AG08395 (cell line): Measurements from ENCODE around the gene ZBTB7A.

Source experiments
- DNase-seq: peaks from one replicate; pipeline ENCODE4 v3.0.0; 2012; ENCODE audit warnings: mixed read lengths, low spot score

ZBTB7A gene

DNA sequence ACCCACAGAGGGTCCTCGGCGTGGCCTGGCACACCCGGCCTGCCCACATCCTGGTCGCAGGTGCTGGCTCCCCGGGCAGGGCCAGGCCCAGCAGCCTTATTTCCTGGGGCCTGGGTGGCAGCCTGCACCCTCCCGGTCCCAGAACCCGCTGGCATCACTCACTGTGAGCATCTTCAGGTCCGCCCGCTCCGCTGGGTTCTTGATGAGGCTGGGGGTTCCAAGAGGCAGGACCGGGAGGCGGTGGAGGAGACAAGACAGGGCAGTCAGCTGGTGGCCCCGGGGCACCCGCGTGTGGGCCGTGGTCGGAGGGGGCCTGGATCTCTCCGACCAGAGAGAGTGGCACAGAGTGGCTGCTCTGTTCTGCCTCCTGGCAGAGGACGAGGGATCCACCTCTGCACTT, 27.6 kb upstream of the ZBTB7A start:
- no peak for DNase-seq

- DNase-seq: no peak
Measured at GRCh38 chr19:4093643-4094175, 27.0 kb upstream of the ZBTB7A start.

DNA sequence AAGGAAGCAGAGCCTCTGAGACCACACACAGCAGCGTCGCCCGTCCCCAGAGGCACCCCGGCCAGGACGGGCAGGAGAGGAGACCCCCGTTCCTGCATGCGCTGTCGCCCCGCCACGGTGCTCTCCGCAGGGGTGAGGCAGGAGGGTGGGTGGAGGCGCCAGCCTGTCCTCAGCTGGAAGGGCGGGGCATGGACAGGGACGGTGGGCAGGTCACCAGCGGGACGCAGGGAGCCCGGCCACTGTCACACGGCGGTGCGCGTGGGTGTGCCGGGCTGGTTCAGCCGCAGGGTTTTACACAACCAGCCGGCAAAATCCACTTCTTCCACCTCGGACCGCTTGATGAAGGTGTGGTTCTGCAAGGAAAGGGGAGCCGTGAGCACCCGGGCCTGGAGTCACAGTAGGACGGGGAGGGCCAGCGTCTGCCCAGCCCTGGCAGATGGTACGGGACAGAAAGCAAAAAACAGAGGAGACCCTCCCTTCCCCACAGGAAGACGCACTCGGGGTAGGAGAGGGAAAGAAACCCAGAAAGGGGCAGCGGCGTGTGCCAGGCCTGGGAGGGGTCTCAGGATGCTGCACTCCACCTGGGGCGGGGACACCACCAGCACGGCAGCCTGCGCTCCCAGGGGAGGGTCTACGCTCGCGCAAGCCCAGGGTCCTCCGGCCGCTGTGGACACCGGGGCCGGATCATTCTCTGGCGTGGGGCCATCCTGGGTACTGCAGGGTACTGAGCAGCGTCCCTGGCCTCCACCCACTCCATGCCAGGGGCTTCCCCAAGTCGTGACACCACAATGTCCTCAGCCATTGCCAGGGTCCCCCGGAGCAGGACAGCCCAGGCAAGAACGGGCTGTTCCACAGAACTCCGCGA, 23.9 kb upstream of the ZBTB7A start:
- no peak for DNase-seq

DNA sequence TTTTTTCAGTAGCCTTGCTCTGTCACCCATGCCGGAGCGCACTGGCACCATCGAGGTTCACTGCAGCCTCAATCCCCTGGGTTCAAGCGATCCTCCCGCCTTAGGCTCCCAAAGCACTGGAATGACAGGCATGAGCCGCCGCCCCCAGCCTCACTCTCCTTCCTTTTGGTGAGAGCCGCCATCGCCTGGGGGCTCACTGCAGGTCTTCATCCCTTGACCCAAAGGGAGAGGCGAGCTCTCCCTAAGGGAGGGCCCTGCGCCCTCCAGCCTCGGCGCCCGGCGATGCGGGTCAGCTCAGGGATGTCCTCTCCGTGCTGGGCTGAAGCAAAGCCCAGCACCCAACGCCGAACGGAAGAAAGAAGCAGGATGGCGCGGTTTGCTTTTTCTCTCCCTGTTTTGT, 23.2 kb upstream of the ZBTB7A start:
- no peak for DNase-seq

- no peak for DNase-seq
Measured at GRCh38 chr19:4089400-4089908, 22.8 kb upstream of the ZBTB7A start.

GRCh38 chr19:4088975-4089374, 22.3 kb upstream of the ZBTB7A start:
- DNase-seq: no peak

GRCh38 chr19:4087787-4088679, 21.3 kb upstream of the ZBTB7A start:
- no peak for DNase-seq

GRCh38 chr19:4086411-4086867, 19.7 kb upstream of the ZBTB7A start:
- DNase-seq: no peak

DNA sequence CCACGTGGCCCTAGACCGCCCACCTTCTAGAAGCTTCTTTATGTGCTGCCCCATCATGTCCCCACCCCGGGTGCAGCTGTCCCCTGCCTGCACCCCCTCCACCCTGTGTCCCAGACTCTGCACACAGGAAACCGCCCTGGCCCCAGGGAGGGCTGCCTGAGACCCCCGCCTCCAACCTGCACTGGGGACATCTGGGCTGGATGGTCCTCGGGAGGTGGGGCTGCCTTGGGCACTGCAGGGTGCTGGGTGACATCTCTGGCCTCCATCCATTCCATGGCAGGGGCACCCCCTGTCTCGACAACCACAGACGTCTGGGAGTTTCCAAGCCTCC, 17.8 kb upstream of the ZBTB7A start:
- DNase-seq: no peak

- no peak for DNase-seq
Measured at GRCh38 chr19:4083677-4084546, 17.2 kb upstream of the ZBTB7A start.

DNA sequence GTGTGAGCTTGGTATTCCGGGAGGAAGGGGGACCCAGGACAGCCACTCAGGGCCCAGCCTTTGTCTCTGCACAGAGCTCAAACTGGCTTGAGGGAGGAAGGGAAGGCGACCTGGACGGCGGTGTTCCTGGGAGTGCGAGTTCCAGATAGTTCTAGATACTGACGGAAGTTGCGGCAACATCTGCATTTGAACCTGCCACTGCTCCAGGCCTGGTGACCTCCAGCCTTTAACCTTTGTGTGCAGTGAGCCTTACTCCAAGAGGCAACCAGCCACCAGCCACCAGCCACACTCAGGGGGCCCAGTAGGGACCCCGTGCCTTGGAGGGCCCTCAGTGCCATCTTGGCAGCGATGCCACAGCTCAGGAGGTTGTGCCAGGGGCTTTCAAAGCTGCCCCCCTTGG, 15.5 kb upstream of the ZBTB7A start:
- no peak for DNase-seq

GRCh38 chr19:4081441-4082129, 14.9 kb upstream of the ZBTB7A start:
- DNase-seq: no peak

DNA sequence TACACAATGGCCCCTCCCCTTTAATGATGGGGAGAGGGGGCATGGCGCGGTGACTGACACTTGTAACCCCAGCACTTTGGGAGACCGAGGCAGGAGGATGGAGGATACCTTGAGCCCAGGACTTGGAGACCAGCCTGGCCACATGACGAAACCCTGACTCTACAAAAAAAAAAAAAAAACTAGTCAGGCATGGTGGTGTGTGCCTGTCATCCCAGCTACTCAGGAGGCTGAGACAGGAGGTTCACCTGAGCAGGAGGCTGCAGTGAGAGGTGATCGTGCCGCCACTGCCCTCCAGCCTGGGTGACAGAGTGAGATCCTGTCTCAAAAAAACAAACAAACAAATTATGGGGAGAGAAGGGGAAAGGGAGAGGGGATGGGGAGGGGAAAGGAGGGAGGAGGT, 13.8 kb upstream of the ZBTB7A start:
- no peak for DNase-seq

DNA sequence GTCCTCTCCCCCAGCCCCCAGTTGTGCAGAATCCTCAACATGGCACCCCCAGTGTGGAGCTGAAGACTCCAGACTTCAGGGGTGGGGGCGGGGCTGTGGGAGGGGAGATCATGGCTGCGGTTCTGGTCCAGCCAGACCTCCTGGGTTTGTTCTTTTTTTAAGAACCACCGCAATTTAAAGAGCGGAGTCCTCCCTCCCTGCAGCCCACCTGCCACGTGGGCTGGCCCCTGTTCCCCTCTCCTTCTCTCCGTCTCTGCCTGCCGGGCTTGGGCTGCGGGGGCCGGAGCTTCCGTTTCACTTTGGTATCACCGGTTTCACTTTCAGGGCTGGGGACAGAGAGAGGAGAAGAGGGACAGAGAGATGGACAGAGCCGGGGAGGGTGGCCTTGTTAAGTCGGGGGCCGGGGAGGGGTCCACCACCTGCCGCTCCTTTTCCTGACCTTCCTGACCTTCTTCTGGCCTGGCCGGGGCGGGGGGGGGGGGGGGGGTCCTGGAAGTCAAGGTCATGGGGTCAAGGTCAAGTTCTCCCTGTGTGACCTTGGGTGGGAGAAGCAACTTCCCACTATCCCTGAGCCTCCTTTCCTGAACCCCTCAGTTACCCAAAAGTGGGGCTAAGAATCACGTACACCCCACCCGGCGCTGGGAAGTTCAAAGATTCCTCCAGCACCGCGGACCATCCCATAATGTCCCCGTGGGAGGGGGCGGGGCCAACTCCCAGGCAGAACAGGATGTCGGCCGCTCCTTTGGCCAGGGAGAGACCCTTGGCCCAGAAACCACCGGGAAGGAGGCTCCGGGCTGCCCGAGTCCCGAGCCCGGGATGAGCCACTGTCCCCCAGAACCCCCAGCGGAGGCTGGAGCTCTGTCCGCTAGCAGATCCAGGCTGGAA, 11.3 kb upstream of the ZBTB7A start:
- DNase-seq: peak; percentile 58

DNA sequence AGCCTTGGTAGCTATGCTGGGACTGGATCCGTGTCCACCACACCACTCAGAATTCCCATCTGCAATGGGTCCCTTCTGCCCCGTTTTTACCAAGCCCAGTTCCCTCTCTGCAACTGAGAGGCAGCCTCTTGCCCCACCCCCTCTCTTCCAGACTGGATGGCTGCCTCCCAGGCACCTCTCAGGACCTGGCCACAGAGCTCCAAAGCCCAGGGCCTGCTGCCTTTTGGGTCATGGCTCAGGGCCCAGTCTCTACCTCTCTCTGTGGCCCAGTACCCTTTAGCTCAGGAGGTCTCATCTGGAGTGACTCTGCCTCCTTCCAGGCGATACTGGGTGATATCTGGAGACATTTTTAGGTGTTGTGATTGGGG, 10.3 kb upstream of the ZBTB7A start:
- no peak for DNase-seq

GRCh38 chr19:4075373-4075772, 8.7 kb upstream of the ZBTB7A start:
- DNase-seq: no peak

DNA sequence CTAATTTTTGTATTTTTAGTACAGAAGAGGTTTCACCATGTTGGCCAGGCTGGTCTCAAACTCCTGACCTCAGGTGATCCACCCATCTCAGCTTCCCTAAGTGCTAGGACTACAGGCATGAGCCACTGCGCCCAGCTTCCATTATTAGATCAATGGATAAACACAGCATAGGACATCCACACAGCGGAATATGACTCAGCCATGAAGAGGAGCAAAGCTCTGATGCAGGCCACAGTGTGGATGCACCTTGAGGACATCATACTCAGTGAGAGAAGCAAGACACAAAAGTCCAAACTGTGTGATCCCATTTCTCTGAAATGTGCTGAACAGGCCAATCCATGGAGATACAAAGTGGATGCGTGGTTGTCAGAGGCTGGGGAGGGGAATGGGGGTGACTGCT, 4.9 kb upstream of the ZBTB7A start:
- DNase-seq: no peak

GRCh38 chr19:4069331-4069959, 2.7 kb upstream of the ZBTB7A start:
- DNase-seq: no peak
